Gastroesophageal sphincter (tissue), 4 donors: ENCODE results near the gene CD55. TPM values are rescaled to one million over a fixed set of nuclear protein-coding genes. Genes with fewer than 3 reads are reported as not detected.

Experiments
- ATAC-seq: fragments of 150-250 bp; one replicate; pipeline ENCODE4 v1.9.1; 2016; ENCODE audit warnings: mild to moderate bottlenecking, moderate library complexity
- H3K27ac ChIP-seq, 4 donors: fragments of 200-600 bp; sonication (generic) in 3 of 4; 1 replicate in 3 of 4; 2 replicates in 1 of 4; pipeline ENCODE4 v1.5.1; 2016 to 2019
- H3K27me3 ChIP-seq: fragments of 200-600 bp; sonication (generic); one replicate; pipeline ENCODE4 v1.5.1; 2019
- H3K36me3 ChIP-seq, 2 donors: fragments of 200-600 bp; sonication (generic); one replicate each; pipeline ENCODE4 v1.5.1; 2019; ENCODE audit warnings: control low read depth in 1 of 2
- H3K4me1 ChIP-seq, 3 donors: fragments of 200-600 bp; sonication (generic); 1 replicate in 2 of 3; 2 replicates in 1 of 3; pipeline ENCODE4 v1.5.1; 2016 to 2019; ENCODE audit warnings: control low read depth in 2 of 3
- H3K4me3 ChIP-seq, 2 donors: fragments of 200-600 bp; sonication (generic); one replicate each; pipeline ENCODE4 v1.5.1; 2019; ENCODE audit warnings: mild to moderate bottlenecking in 1 of 2, moderate library complexity in 1 of 2
- H3K9me3 ChIP-seq, 3 donors: fragments of 200-600 bp; sonication (generic); one replicate each; pipeline ENCODE4 v1.5.1; 2017 to 2019; ENCODE audit warnings: control low read depth in 2 of 3
- CTCF ChIP-seq, 4 experiments: fragments of 200-600 bp in 2 of 4; fragments of 450-650 bp in 2 of 4; sonication (generic) in 1 of 4; IDR thresholded peaks; one replicate each; pipeline ENCODE4 v1.5.1; 2017 to 2019; ENCODE audit warnings: antibody characterized with exemption in 4 of 4, mild to moderate bottlenecking in 2 of 4, moderate library complexity in 2 of 4
- EP300 ChIP-seq: sonication (generic); formaldehyde crosslinking; IDR thresholded peaks from one replicate; pipeline ENCODE4 v1.6.1; 2017; ENCODE audit warnings: antibody characterized with exemption, mild to moderate bottlenecking
- POLR2A ChIP-seq, 2 donors: fragments of 450-650 bp; IDR thresholded peaks; one replicate each; pipeline ENCODE4 v1.6.1; 2017; ENCODE audit warnings: antibody characterized with exemption in 2 of 2, mild to moderate bottlenecking in 2 of 2, moderate library complexity in 1 of 2
- POLR2AphosphoS5 ChIP-seq: sonication (generic); formaldehyde crosslinking; IDR thresholded peaks from one replicate; pipeline ENCODE4 v1.6.1; 2017; ENCODE audit warnings: antibody characterized with exemption
- WGBS, 2 donors: methylation state at CpG; one replicate each; pipeline ENCODE4 v1.1.5; 2018; ENCODE audit warnings: low coverage in 1 of 2; 5-methylcytosine and 5-hydroxymethylcytosine counted together
- total RNA-seq, 4 donors: library from RNA; depleted of rRNA; stranded (reverse); fragments of >200 nt; gene quantifications; one replicate each; pipeline ENCODE4 v1.1.0, GENCODE V29; 2016

Gene CD55
- total RNA-seq, 4 donors from 2014 or later: 24.7 to 78.4 (median 41.5) TPM

GRCh38 chr1:207314816-207315215 is 6.7 kb upstream of the CD55 start:
- ATAC-seq: no peak
- H3K9me3 ChIP-seq: no peaks in the 10 kb centered on the region
- no peaks in the 10 kb centered on the region for H3K27me3 ChIP-seq
- H3K4me3 ChIP-seq: no peak overlapping the region
- no peaks in the 10 kb centered on the region for H3K36me3 ChIP-seq
- H3K4me1 ChIP-seq: peaks cover 0 to 6% (median under 1%) of the 10 kb centered on the region in 3 donors
- TF ChIP-seq POLR2AphosphoS5 (no peak), CTCF (IDR thresholded peaks at IDR 0.05) (no peak), EP300 (no peak), POLR2A (IDR thresholded peaks at IDR 0.05) (no peak)
- no peak overlapping the region for H3K27ac ChIP-seq

- Histone ChIP-seq H3K27me3 (no peaks in the 10 kb centered on the region), H3K27ac (no peak overlapping the region), H3K4me3 (no peak overlapping the region), H3K36me3 (no peaks in the 10 kb centered on the region), H3K9me3 (no peaks in the 10 kb centered on the region), H3K4me1 (no peaks in the 10 kb centered on the region)
- WGBS, 2 donors: 93 to 94% methylated on average over 3 of the region's 3 CpGs
- TF ChIP-seq EP300 (no peak), POLR2AphosphoS5 (no peak), CTCF (IDR thresholded peaks at IDR 0.05) (no peak), POLR2A (IDR thresholded peaks at IDR 0.05) (no peak)
- ATAC-seq: no peak
Measured at GRCh38 chr1:207315435-207315834, 6.0 kb upstream of the CD55 start.

GRCh38 chr1:207316141-207316540 is 5.3 kb upstream of the CD55 start:
- no peak for ATAC-seq
- Histone ChIP-seq H3K4me3 (no peak overlapping the region), H3K27ac (no peak overlapping the region), H3K27me3 (no peaks in the 10 kb centered on the region), H3K4me1 (peaks cover 0 to 6% (median 0%) of the 10 kb centered on the region in 3 donors), H3K9me3 (no peaks in the 10 kb centered on the region), H3K36me3 (no peaks in the 10 kb centered on the region)
- no peak for TF ChIP-seq EP300
- TF ChIP-seq POLR2A (IDR thresholded peaks at IDR 0.05): no peak
- no peak for TF ChIP-seq POLR2AphosphoS5
- no peak for TF ChIP-seq CTCF (IDR thresholded peaks at IDR 0.05)

- TF ChIP-seq EP300: no peak
- no peak for TF ChIP-seq POLR2A (IDR thresholded peaks at IDR 0.05)
- no peak for TF ChIP-seq CTCF (IDR thresholded peaks at IDR 0.05)
- TF ChIP-seq POLR2AphosphoS5: no peak
- no peak for ATAC-seq
- no peaks in the 10 kb centered on the region for H3K36me3 ChIP-seq
- WGBS, 2 donors: 49 to 50% methylated on average over 4 to 6 of the region's 6 CpGs
- H3K4me3 ChIP-seq: no peak overlapping the region
- peaks cover 0 to 6% (median 0%) of the 10 kb centered on the region in 3 donors for H3K4me1 ChIP-seq
- peak overlapping the region in 2 of 4 donors; percentile 14 to 34 for H3K27ac ChIP-seq
- H3K27me3 ChIP-seq: no peaks in the 10 kb centered on the region
- H3K9me3 ChIP-seq: no peaks in the 10 kb centered on the region
Measured at GRCh38 chr1:207316622-207317391, 4.7 kb upstream of the CD55 start.

GRCh38 chr1:207317561-207317960 is 3.9 kb upstream of the CD55 start:
- Histone ChIP-seq H3K27me3 (no peaks in the 10 kb centered on the region), H3K27ac (peak overlapping the region in 1 of 4 donors; percentile 34), H3K9me3 (no peaks in the 10 kb centered on the region), H3K4me1 (peaks cover 0 to 10% (median 0%) of the 10 kb centered on the region in 3 donors), H3K36me3 (no peaks in the 10 kb centered on the region), H3K4me3 (no peak overlapping the region)
- 87 to 100% methylated on average over 3 of the region's 3 CpGs for WGBS, 2 donors
- ATAC-seq: no peak
- TF ChIP-seq POLR2A (IDR thresholded peaks at IDR 0.05) (no peak), CTCF (IDR thresholded peaks at IDR 0.05) (no peak), POLR2AphosphoS5 (no peak), EP300 (no peak)
